DMS79 (cell line): ENCODE results near the gene EGFL7.
"Not testable (repeated sequence)": the region's sequence is repeated elsewhere in the genome, so short reads cannot be mapped to it uniquely, and the experiment has no call there.

Experiments
- DNase-seq: peaks from one replicate; lab custom pipeline; 2025; lab: John Stamatoyannopoulos, UW

EGFL7 gene

DNA sequence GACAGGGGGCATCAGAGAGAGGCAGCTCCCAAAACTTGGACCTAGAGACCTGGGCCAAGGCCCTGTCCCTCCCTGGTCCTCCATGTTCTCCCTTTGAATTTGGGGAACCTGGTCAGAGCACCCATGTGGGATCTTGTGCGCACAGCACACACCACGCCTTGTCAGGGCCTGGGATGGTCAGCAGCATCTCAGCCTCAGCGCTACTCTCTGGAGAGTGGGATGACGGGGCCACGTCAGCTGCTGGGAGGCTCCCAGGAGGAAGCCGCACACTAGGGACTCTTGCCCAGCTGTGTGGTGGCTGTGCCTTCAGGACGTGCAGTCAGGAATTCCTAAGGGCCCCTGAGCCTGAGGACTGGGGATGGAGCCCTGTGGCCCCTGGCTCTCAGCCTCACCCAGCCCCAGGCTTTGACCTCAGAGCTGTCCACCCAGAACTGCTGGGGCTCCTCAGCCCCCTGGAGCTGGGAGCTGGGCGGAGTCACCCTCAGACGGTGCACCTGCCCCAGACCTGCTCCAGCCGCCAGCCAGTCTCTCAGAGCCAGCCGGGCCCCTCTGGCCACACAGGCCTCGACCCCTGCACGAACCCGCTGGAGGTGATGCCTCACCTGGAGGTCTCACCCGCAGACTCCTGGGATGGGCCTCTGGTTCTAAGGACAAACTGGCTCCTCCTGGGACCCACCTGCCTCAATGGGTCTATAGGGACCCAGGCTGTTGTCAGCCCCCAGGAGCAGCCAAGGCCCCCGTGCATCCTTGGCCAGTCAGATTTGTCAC is 38.3 kb upstream of the EGFL7 start:
- peak; percentile 26 for DNase-seq

DNA sequence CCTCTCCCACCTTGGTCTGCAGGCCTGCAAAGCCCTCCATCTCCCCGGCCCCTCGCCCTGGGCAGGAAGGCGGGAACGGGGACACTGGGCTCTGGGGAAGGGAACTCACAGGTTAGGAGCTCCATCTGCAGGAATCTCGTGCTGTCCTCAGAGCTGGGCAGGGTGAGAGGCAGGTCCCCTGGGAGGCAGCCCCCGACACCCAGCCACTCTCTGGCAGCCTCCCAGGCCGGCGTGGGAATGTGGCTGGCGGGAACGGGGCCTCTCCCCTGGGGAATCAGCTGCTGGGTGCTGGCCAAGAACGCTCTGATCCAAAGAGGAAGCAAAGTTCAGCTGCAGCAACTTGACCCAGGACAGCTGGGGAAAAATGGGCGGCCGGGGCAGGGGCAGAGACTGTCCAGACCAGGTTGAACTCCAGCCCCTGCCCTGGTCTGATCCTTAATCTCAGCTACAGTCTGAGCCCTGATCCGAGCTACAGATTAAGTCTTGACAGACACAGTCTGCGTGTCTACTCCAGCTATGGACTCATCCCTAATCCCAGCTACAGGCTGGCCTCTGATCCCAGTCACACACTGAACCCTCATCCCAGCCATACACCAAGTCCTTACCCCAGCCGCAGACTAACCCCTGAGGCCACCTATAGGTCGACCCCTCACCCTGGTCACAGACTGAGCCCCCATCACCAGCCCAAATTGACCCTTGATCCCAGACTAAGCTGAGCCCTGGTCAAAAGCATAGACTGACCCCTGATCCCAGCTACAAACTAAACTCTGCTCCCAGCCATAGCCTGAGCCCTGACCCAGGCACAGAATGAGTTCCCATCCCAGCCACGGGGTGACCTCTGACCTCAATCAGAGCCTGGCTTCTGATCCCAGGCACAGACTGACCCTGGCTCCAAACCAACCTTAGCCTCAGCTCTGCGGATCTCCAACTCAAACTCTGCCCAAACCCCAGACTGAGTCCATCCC is 37.3 kb upstream of the EGFL7 start:
- peak; percentile 32 for DNase-seq

DNA sequence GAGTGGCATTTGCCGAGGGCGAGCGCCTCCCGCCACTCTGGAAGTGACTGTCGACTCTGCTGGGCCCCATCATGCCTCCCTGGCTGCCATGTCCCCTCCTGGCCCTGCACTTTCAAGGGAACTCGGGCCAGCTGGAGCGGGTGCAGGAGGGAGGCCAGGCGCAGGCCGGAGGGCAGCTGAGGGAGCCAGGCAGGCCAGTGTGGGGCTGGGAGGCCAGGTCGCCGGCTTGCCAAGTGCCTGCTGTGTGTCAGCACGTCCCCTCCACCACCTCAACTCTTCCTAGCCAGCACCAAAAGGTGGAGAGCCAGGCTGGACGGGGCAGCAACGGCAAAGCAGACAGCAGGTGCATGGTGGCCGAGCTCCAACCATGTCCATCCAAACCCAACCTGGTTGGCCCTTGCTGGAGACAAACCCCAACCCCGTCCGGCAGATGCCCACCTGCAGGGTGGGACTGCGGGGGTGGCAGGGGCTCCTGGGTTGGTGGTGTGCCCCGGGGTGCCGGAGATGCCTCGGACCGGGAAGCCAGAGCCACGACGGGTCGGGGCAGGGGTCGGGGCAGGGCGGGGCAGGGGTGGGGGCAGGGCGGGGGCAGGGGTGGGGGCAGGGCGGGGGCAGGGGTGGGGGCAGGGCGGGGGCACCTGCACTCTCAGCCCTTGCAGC is 36.5 kb upstream of the EGFL7 start:
- no peak for DNase-seq

DNA sequence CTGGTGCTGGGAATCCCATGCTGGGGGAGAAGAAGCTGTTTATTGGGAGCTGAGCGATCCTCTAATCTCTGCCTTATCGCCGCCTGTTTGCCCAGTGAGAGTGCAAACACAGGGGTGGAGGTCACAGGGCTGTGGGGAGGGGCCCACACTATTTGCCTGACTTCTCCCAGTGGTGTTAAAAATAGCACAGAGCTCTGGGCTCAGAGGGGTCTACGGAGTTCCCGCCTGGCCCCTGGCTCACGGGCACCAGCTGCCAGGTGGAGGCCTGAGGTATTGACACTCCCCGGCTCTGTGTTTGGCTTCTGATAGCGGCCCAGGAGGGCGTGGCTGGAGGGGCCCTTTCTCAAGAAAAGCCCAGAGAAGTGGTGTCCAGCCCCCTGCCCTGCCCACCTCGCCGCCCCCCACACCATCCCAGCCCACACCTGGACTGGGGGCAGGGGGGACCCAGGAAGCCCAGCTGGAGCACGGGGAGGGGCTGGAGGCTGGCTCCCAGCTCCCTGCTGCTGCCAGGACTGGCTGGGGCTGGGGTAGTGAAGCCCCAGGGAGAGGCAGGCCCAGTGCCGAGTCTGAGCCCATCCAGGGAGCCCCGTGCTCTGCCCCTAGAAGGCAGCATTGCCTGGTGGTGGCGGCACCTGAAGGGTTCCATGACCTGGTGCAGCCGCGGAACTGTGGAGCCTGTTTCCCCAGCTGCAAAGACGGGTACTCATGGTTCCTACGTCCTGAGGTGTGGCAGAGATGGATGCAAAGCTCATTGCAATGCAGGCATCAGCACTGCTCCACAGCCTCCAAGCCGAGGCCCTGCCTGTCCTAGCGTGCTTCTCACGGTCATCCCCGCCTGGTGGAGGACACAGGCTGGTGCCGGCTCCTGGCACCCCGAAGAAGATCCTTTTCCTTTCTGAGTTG is 35.7 kb upstream of the EGFL7 start:
- no peak for DNase-seq

DNA sequence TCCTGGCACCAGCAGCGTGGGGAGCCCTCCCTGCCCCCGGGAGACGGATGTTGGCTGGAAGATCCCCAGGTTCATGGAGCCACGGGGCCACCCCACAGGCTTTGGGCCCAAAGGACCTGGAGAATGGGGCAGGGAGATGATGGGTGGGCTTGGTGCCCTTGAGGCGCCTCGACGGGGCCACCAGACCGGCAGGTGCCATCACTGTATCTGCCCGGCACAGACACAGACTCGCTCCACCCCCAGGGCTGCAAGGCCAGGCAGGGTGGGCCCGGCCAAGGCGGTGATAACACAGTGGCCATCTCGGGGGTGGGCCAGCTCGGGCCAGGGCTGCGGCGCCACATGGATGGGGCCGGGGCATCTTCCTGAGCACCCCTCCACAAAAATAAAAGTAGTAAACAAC is 35.0 kb upstream of the EGFL7 start:
- DNase-seq: no peak

DNA sequence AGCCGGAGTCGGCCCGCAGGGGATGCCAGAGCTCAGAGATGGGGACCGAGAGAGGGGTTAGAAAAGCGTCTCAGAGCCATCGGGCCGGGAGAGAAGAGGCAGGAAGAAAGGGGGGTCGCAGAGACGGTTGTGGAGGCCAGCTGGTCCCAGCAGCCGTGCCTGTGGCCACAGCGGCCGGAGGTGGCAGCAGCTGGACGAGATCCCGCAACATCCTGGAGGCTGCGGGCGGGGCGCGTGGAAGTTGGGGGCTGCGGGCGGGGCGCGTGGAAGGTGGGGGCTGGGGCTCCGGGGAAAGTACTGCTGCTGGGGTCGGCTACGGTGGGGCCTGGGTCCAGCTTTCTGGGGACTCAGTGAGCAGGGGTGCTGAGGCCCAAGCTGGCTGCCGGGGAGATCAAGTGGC is 34.4 kb upstream of the EGFL7 start:
- no peak for DNase-seq

DNA sequence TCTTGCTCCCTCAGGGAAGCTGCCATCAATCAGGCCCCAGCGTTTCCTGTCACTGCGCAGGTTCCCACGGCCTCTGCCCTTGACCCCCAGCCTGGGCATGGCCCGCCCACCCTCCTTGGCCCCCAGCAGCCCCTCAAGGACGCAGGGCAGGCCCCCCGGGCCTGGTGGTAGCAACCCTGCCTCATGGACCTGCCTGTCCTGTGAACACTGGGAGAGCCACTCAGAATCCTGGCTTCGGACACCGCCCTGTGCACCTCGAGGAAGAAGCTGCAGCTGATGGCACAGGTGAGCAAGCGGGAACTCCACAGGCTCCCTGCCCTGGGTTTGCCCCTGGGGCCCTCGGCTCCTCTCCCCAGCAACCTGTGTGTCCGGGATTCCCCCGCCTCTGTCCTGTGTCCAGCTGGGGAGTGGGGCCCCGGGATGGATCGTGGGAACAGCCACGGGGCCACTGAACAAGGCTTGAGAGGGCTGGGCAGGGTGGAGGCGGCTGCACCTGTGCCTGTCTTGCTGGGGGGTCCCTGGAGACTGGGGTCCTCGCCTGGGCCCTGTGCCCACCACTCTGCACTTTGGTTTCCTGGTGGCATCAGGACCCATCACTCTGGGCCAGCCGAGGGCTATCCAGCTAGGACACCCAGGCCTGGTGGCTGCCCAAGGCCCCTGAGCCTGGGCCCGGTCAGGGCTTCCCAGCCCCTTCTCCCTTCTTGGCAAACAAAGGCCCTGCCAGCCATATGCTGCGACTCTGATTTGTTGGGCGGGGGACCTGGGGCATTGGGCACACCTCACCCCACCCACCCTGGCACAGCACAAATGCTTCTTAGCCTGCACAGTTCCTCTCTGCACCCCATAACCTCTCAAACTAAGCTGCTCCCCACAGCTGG is 33.5 kb upstream of the EGFL7 start:
- no peak for DNase-seq

DNA sequence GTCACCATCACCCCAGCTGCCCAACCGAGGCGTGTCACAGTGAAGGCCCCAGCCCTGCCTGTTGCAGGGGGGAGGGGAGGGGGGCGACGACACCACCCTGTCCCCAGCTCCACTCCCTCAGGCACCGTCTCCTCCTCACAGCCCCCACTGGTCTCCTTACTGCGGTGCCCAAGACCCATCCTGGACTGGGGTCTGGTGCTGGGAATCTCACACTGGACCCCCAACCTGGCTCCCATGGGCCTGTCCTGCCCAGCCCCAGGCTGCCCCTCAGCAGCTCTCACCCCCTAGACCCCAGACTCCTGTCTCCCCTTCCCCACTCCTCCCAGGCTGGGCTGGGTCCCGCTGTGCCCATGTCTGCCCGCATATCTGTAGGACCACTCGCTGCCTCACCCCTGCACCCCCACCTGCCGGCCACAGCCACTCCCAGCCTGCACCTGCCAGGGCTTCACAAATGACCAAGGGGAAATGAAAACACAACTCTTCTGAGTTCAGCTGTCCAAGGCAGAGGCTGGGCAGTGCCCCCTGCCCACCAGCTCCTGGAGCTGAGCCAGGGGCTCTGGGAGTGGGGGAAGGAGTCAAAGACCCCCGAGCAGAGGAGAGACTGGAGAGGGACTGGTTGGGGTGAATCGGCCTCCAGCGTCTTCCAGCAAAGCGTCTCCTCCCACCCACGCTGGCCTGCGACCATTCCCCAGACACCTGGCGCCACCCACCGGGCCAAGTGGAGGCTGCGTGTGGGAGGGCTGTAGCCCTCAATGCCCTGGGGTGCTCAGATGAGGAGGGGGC is 32.6 kb upstream of the EGFL7 start:
- peak; percentile 58 for DNase-seq

DNA sequence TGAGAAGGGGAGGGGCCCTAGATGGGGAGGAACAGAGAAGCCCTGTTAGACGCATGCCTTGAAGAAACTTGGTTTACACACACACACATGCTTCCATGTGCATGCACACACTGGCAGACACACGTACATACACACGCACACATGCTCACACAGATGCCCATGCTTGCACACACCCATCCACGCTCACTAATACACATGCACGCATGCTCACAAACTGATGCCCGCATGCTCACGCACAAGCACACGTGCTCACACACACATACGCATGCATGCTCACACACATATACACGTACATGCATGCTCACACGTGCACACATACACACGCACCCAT is 32.1 kb upstream of the EGFL7 start:
- DNase-seq: no peak

DNA sequence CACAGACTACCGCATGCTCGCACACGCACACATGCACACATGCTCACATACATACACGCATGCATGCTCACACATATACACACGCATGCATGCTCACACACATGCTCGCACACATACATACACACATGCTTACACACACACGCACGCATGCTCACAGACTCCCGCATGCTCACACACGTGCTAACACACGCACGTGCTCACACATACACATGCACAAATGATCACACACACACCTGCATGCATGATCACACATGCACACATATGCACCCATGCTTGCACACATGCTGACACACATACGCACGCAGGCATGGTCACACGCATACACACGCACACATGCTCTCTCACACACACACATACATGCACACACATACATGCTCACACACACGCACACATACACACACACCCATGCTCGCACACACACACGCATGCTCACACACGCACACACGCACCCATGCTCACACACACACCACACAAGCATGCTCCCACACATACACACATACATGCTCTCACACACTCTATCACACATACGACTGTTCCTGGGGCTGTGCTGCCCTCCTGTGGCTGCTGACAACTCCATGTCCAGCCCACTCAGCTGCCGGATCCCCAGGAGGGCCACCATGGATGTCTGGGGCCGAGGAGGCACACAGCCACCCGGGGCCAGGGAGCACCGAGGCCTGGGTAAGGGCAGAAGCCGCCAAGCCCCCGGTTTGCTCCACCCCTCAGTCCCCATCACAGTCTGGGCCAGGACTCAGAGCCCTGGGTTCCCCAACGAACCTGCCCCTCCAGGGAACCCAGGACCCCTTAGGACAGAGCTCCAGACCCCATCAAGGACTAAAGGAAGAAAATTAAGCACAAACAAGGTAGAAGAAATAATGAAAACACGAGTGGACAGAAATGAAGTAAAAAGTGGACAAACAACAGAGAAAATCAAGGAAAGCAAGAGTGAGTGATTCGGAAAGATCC is 31.4 kb upstream of the EGFL7 start:
- peak; percentile 65 for DNase-seq

DNA sequence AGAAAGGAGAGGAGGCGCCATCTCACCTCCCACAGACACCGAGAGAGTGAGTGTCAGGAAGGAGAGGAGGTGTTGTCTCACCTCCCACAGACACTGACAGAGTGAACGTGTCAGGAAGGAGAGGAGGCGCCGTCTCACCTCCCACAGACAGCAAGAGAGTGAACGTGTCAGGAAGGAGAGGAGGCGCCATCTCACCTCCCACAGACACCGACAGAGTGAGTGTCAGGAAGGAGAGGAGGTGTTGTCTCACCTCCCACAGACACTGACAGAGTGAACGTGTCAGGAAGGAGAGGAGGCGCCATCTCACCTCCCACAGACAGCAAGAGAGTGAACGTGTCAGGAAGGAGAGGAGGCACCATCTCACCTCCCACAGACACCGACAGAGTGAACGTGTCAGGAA is 30.6 kb upstream of the EGFL7 start:
- not testable (repeated sequence) for DNase-seq

DNA sequence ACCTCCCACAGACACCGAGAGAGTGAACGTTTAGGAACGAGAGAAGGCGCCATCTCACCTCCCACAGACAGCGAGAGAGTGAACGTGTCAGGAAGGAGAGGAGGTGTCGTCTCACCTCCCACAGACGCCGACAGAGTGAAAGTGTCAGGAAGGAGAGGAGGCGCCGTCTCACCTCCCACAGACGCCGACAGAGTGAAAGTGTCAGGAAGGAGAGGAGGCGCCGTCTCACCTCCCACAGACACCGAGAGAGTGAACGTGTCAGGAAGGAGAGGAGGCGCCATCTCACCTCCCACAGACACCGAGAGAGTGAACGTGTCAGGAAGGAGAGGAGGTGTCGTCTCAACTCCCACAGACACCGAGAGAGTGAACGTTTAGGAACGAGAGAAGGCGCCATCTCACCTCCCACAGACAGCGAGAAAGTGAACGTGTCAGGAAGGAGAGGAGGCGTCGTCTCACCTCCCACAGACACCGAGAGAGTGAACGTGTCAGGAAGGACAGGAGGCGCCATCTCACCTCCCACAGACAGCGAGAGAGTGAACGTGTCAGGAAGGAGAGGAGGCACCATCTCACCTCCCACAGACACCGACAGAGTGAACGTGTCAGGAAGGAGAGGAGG is 30.1 kb upstream of the EGFL7 start:
- DNase-seq: not testable (repeated sequence)

DNA sequence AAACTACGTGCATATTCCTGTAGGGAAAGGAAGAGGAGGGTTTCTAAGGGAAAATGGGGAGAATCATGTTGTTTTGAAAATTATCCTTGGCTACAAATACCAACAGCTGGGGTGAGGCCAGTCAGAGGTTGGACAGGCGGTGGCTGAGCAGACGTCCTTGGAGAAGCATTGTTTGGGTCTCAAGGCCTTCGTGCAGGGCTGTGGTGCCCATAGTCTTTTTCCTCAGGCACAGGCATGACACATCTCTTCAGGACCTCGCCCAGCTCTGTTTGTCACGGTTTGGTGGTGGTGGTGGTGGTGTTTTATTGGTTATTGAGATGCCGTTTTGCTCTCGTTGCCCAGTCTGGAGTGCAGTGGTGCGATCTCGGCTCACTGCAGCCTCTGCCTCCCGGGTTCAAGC is 27.8 kb upstream of the EGFL7 start:
- no peak for DNase-seq

DNA sequence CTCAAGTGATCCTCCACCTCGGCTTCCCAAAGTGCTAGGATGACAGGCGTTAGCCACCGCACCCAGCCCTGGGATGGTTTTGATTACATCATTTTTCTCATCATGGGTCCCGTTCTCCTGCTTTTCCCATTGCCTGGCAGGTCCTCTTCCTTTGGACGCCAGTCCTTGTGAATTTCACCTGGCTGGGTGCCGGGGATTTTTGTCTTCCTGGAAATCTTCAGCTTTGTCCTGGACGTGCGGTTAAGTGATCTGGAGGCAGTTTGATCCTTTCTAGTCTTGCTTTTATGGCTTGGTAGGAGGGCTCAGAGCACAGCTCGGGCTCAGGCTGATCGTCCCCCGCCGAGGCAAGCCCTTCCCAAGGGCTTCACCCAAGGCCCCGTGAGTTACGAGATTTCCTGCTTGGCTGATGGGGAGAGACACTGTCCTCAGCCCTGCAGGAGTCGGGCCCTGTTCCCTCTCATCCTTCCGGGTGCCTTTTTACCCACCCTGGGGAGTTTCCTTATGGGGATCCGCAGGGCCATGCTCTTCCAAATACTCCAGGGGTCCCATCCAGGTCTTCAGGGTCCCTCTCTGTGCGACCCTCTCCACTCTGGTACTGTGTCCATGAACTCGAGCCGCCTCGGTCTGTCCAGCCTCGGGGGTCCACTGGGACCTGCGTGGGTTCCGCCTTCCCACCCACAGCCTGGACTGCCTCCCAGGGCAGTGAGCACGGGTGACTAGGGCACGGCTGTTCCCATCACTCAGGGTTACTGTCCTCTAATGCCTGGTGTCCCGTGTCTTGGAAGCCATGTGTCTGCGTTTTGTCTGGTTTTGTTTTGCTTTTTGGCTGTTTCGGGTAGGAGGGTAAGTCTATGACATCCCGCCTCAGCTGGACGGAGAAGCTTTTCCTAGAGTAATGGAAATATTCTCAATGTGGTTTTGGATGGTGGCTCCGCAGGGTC is 22.3 kb upstream of the EGFL7 start:
- DNase-seq: no peak

DNA sequence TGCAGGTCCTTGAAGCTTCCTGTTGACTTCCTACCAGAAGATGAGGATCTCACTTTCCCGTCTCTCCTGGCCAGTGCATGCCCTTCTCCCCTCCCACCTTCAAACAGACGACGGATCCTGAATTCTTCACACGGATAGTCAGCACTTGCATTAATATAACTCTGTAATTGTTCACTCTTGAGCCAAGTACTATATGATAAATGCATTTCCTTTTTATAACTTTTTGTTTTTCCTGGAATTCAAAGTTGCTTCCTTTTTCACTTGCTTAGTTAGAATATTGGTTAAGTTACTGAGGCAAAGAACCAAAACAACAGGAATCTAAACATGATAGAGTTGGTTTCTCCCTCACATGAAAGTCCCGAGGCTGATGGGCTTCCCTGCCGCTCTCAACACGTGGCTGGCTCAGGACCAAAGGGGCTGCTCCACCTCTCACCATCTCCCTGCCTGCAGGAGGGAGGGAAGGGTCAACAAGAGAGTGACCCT is 20.2 kb upstream of the EGFL7 start:
- no peak for DNase-seq

DNA sequence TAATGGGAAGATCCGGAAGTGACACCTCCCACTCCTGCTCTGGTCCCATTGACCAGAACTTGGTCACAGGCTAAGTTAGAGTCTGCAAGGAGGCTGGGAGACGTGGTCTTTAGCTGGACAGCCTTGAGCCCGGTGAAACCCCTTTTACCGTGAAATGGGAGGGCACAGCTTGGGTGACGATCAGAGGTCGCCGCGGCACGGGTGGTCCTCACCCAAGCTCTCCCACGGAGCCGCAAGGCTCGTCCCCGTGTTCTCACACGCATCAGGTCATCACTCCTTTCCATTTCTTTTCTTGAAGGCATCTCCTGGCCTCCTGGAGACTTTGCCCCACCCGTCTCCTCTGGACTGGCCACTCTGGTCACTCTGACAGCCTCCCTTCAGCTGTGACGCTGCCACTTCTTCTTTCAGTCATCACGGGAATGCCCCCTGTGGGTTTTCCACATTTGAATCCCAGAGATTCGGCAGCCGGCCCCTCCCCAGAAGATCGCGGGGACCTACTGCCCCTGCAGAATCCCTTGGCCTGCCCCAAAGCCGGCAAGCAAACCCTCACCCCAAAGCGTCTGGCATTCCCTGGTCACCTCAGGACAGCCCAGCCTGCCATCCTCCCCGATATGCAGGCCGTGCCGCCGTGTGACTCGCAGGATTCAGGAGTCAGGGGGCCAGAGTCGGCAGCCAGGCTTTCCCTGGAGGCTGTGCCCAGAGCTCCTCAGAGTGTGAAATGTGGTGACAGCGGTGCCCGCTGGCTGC is 18.9 kb upstream of the EGFL7 start:
- no peak for DNase-seq

DNA sequence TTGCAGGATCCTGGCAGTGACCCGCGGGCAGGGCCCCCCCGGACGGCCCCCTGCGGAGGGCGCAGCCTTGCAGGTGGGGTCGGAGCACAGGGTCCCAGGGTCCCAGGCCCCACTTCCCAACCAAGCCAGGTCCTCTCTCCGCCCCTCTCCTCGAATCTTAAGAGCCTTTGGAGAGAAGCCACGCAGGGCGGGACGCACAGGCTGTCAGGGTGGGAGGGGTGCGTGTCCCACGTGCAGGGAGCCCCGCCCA is 18.4 kb upstream of the EGFL7 start:
- DNase-seq: peak; percentile 70
